Stimulated activated CD4-positive, alpha-beta T cell treated with anti-CD3 and anti-CD28 coated beads, Interleukin-2, amount 100 ng/mL, for 24 hours (primary cell): ENCODE data around the gene LRRC45.

ENCODE experiments used
- DNase-seq, 2 donors: peaks; one replicate each; pipeline ENCODE4 v3.0.0-alpha.2; 2020

The LRRC45 gene

GRCh38 chr17:82020572-82021106, 2.5 kb upstream of the LRRC45 start:
- DNase-seq, result no peak

GRCh38 chr17:82021107-82021899, 1.8 kb upstream of the LRRC45 start:
- DNase-seq, result peak; percentile 55 to 60

DNA sequence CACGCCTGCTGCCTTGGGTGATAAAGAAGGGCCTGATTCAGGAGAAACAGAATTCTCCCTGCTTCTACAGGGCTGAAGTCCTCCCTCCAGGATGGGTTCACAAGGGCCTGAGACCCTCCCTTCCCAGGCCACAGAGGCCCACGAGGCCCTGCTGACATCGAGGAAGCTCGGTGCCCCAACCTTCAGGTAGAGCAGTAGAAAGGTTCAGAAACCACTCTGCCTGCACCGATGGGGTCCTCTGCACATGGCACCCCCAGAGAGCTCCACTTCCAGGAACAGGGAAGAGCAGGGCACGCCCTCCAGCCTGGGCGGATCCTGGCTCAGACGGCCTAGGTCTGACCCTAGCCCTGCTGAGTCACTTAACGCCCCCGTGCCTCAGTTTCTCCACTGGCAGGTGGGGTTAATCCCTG, 1.2 kb upstream of the LRRC45 start:
- no peak for DNase-seq

GRCh38 chr17:82022310-82022980, 660 bp upstream of the LRRC45 start, which contains the start of gene CENPX:
TSS of gene CENPX (minus strand) at chr17:82022878. CDS start at chr17:82022861, 17 bp downstream.
- DNase-seq, result no peak

- peak in 1 of 2 donors; percentile 40 for DNase-seq
These were observed 539 bp downstream of the LRRC45 start for GRCh38 chr17:82023447-82024241.

- no peak for DNase-seq
These were observed 1.8 kb downstream of the LRRC45 start for GRCh38 chr17:82024859-82025258.

GRCh38 chr17:82025401-82026107, 2.4 kb downstream of the LRRC45 start:
- no peak for DNase-seq

DNA sequence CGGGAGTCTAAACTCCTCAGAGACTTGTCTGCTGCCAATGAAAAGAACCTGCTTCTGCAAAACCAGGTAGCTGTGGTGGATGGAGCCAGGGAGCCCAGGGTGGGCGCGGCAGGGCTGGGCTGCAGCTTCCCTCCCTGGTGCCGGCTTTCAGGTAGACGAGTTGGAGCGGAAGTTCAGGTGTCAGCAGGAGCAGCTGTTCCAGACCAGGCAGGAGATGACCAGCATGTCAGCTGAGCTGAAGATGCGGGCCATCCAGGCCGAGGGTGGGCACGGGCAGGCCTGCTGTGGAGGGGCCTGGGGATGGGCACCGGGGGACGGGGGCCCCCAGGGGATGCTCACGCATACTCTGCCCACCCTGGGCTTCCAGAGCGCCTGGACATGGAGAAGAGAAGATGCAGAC, 5.1 kb downstream of the LRRC45 start:
- no peak for DNase-seq

- no peak for DNase-seq
These were observed 5.9 kb downstream of the LRRC45 start for GRCh38 chr17:82028966-82029365.

GRCh38 chr17:82029391-82029790, 6.3 kb downstream of the LRRC45 start:
- no peak for DNase-seq

- DNase-seq, result no peak
These were observed 6.9 kb downstream of the LRRC45 start for GRCh38 chr17:82029990-82030469.

DNA sequence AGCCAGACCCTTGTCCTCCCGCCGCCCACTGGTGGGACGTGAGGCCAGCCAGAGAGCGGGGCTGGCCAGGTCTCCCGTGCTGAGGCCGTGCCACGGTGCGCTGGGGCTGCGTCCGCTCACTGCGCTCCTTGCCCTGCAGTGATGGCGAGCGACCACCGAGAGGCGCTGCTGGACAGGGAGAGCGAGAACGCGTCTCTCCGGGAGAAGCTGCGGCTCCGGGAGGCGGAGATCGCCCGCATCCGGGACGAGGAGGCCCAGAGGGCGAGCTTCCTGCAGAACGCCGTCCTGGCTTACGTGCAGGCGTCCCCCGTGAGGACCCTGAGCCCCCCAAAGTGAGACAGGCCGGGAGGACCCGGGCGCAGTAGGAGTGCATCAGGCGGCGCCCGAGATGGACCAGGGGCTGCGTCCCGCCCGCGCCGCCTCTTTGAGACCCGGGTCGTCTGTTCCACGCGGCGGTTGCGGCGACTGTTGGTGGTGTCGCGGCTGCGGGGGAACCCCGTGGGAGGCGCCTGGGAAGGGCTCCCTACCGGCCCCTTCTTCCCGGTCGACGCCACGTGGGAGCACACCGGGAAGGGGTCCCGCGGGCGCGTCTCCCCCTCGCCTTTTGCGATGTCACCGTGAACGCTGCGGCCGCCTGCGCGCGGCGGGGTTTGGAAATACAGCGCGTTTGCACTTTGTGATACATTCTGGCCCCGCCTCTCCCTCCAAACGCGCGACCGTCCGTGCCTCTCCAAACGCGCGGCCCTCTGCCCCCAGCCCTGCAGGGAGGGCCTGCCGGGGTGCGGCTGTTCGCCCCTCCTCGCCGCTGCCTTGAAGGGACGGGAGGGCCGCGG, 7.6 kb downstream of the LRRC45 start:
- DNase-seq, result peak; percentile 81 to 86

- peak in 1 of 2 donors; percentile 34 for DNase-seq
These were observed 8.3 kb downstream of the LRRC45 start, which contains the start of gene RAC3 for GRCh38 chr17:82031303-82031884. TSS of gene RAC3 (plus strand) at chr17:82031678. CDS start at chr17:82031762, 84 bp downstream.

DNA sequence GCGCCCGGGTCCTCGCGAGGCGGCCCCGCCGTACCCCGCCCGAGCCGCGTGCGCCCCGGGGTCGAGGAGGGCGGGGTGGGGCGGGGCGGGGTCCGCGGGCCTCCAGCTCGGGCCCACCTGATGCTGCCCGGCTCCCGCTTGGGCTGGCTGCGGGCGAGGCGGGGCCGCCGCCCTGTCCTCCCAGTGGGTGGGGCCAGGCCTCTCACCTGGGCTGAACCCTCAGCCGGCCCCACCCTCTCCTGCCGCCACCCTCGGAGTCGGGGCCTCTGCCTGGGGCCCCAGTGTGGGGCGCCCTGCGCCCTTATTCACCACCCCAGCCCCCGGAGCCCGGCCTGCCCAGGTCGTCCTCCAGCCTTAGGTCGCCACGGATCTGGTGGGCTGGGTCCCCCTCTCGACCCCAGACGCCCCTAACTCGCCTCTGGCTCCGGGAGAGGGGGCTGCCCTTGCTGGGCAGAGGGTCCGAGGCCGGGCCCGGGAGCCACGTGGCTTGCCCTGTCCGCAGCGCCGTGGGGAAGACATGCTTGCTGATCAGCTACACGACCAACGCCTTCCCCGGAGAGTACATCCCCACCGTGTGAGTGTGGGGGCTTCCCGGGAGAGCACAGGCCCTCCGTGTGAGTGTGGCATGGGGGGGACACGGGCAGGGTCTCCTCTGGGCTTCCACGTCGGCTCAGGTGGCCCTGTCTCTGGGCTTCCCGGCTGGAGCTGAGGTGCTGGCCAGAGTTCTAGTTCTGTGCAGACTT, 9.0 kb downstream of the LRRC45 start:
- DNase-seq, result peak in 1 of 2 donors; percentile 67

GRCh38 chr17:82033359-82034085, 10.4 kb downstream of the LRRC45 start:
- DNase-seq, result no peak

- DNase-seq, result no peak
These were observed 11.4 kb downstream of the LRRC45 start for GRCh38 chr17:82034371-82035011.

- DNase-seq, result no peak
These were observed 12.4 kb downstream of the LRRC45 start for GRCh38 chr17:82035488-82035887.

DNA sequence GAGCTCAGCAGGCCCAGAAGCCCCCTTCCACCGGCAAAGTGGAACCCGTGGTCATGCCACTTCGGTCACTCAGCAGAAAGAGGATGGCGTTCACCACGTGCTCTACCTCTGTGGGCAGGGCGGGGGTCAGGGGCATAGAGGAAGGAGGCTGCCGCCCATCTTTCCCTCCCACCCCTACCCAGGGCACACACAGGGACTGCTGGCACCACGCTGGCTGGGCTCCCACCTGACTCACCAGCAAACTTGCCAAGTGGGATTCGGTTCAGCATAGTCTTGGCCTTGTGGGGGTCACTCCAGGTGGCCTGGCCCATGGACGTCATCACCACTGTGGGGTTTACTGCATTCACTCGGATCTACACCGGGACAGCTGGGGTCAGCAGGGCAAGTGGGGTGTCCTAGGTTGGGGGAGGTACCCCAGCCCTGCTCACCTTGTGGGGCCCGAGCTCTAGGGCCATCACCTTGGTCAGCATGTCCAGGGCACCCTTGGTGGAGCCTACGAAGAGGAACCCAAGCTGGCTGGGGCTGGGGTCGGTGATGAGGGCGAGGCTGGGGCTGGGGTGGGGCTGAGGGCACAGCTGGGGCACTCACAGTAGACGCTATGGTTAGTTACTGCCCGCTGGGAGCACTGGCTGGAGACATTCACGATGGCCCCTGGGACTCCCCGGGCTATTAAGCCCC, 13.0 kb downstream of the LRRC45 start:
- no peak for DNase-seq
